Measurements from ENCODE around the gene TNFRSF25.

GRCh38 chr1:6441586-6441985, 24.4 kb downstream of the TNFRSF25 start:
- TF ChIP-seq REST (IDR thresholded peaks at IDR 0.05) (no peak), CTCF (IDR thresholded peaks at IDR 0.05) (no peak), EP300 (IDR thresholded peaks at IDR 0.05) (no peak), SREBF2 (IDR thresholded peaks at IDR 0.05) (no peak), CHD4 (IDR thresholded peaks at IDR 0.05; ENCODE audit: borderline replicate concordance) (no peak), SMC3 (IDR thresholded peaks at IDR 0.05) (no peak), MYC (IDR thresholded peaks at IDR 0.05; ENCODE audit: borderline replicate concordance, low read length) (no peak), MAFK (IDR thresholded peaks at IDR 0.05; ENCODE audit: partially characterized antibody) (no peak), POLR2A (IDR thresholded peaks at IDR 0.05; ENCODE audit: low read length) (no peak), RFX5 (IDR thresholded peaks at IDR 0.05) (no peak), CBX2 (IDR thresholded peaks at IDR 0.05; ENCODE audit: borderline replicate concordance, low read depth) (no peak), BHLHE40 (IDR thresholded peaks at IDR 0.05; ENCODE audit: low read depth, low read length) (no peak), MAX (IDR thresholded peaks at IDR 0.05) (no peak), CBX8 (IDR thresholded peaks at IDR 0.05) (no peak)
